HG03575 (cell line): ENCODE results near the gene TMEM208.

Source experiments
- ATAC-seq: cut with Tn5 transposase; IDR thresholded peaks from one replicate; pipeline ENCODE4 v1.9.1; 2021; ENCODE audit not compliant: unreplicated experiment, insufficient number of reproducible peaks, low FRiP score; ENCODE audit errors: extremely low read depth

The TMEM208 gene

DNA sequence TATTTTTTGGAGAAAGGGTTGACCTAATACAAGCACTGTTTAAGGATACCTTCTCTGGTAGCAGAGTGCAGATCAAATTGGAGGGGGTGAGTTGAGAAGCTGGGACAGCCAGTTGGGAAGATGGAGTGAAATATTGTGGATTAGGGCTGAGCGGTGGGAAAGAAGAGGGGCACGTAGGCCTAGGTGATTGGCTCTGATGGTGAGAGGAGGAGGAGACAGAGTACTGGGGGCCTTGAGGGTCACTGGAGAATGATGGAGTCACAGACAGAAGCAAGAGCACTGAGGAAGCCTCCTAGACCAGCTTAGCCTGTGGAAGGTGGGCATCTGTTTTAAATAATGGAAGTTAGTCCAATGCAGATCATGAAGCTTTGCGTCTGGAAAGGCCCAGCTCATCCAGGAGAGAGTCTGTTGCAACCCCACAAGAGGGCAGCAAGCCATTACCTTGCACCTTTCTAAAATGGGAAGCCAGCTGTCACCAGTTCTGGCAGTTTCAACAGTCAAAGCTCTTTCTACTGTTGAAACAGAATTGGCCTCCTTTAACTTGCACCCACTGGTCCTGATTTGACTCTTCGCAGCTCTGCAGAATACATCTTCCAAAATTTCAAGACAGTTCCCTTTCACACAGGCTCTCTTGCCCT is 33.6 kb downstream of the TMEM208 start:
- ATAC-seq = no peak

DNA sequence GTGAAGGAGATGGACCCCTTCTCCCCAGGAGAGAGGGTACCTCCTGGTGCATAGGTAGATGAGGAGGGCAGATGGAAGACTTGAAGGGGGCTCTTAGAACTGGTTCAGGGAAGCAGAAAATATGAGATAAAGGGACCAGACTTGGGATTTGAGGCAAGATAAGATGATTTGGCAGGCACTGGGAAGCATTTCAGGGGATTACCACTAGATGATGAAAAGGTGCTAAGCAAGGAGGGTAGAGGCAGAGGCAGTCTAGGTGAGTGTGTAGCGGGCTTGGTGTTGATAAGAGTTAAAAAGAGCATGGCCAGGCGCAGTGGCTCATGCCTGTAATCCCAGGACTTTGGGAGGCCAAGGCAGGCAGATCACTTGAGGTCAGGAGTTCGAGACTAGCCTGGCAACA is 36.3 kb downstream of the TMEM208 start:
- ATAC-seq = no peak

DNA sequence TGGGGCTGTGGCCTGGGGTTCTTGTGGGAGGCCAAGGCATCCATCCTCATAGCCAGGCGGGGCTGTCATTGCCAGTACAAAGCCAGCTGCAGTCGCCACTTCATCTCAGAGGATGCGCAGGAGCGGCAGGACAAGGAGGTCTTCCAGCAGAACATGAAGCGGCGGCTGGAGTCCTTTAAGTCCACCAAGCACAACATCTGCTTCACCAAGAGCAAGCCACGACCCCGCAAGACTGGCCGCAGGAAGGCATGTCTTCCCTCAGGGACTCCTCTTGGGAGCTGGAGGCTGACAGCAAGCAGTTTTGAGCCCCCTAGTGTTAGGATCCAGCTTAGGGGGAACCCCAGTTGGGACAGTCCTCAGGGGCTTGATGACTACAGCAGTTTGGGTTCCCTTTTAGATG is 37.3 kb downstream of the TMEM208 start:
- no peak for ATAC-seq

DNA sequence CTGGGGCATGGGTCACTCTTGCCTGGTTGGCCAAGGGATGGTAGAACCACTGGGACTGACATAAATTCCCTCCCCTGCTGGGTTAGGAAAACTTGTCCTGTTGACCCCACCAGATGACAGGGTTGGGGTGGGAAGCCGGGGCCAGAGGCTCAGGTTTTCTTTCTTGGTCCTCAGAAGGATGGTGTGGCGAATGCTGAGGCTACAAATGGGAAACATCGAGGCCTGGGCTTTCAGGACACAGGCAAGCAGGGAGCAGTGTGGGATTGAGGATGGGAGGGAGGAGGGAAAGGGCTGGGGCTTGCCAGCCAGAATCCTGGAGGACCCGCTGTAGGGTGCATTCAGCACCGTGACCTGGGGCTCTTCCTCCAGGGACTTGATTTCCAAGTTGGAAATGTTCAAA is 37.9 kb downstream of the TMEM208 start:
- no peak for ATAC-seq

DNA sequence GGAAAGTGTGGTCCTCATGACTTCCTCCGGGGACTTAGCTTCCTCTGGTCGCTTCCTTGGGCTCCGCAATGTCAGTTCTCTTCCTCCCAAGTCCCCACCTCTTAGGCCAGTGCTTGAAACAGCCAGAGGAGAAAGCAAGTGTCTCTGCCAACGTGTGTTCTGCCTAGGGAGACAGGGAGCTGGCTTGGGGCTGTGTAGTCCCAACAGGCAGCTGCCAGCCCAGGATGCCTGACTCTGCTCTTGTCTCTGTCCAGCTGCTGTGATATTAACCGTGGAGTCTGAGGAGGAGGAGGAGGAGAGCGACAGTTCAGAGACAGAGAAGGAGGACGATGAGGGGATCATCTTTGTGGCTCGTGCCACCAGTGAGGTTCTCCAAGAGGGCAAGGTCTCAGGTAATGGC is 38.9 kb downstream of the TMEM208 start:
- no peak for ATAC-seq

DNA sequence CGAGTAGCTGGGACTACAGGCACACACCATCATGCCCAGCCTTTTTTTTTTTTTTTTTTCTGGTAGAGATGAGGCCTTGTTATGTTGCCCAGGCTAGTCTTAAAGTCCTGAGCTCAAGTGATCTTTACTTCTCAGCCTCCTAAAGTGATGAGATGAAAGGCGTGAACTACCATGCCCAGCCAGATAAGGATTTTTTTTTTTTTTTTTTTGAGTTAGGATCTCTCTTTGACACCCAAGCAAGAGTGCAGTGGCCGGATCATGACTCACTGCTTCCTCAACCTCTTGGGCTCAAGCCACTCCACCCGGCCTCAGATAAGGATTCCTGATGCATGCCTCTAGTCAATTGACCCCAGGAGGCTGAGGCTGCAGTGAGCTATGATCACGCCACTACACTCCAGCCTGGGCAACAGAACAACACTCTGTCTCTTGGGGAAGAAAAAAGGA is 41.2 kb downstream of the TMEM208 start:
- ATAC-seq = no peak

DNA sequence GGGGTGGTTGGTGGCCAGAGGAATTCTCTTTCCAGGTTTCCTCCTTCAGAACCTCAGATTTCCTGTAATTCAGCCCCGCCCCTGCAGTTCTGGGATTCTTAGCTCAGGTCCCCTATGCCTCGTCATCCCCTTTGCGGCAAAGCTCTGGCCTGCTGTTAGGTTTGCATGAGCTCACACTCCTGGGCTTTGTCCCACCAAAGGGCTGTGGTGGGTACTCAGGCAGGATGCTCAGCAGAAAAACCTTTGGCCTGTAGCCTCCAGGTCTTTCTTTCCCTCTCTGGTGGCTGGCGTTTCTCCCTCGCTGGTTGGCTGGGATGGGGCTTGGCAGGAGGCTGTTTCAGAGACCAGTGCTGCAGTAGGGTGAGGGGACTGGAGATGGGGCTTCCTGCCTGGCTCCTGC is 42.8 kb downstream of the TMEM208 start:
- ATAC-seq = no peak

DNA sequence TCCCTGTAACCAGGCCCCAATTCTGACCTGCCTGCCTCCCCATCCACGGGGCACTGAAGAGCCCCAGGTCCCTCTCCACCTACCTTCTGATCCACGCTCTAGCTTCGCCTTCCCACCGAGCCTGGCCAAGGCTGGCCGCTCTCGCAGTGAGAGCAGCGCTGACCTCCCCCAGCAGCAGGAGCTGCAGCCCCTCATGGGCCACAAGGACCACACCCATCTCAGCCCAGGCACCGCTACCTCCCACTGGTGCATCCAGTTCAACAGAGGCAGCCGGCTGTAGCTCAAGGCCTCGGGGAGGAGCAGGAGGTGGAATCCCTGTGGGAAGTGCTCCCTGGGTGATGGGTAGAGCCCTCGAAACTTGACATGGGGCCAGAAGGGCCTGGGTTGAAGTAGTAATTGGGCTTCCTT is 44.0 kb downstream of the TMEM208 start:
- ATAC-seq = no peak

DNA sequence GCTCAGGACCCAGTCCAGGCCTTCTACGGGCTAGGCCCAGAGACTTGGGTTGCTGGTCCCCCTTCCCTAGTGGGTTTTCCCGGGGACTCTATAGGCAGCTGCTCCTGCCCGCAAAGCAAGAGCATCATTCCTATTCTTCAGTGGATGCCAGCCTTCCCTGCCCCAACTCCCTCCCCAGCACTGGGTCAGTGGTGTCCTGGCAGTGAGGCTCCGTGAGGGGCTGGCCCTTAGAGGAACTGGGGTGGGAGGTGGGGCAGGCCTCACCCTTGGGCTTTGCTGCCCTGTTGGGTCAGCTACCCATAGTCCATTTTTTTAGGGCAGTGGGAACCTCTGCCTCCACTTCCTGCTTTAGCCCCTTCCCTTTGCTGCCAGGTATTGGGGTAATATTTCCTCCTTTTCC is 44.5 kb downstream of the TMEM208 start:
- ATAC-seq = no peak

DNA sequence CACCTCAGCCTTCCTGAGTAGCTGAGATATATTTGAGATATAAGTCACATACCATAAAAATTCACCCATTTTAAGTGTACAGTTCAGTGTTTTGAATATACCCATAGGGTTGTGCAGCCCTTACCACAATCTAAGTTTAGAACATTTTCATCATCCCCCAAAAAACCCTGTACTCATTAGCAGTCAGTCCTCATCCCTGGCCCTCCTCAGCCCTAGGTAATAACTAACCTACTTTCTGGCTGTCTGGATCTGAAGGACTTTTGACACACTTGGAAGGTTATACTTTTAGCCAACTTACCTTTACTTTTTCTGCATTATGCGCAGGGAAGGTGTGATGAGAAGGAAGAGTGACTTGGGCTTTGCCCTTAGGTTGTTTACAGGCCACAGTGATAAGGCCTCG is 48.4 kb downstream of the TMEM208 start:
- ATAC-seq = no peak

DNA sequence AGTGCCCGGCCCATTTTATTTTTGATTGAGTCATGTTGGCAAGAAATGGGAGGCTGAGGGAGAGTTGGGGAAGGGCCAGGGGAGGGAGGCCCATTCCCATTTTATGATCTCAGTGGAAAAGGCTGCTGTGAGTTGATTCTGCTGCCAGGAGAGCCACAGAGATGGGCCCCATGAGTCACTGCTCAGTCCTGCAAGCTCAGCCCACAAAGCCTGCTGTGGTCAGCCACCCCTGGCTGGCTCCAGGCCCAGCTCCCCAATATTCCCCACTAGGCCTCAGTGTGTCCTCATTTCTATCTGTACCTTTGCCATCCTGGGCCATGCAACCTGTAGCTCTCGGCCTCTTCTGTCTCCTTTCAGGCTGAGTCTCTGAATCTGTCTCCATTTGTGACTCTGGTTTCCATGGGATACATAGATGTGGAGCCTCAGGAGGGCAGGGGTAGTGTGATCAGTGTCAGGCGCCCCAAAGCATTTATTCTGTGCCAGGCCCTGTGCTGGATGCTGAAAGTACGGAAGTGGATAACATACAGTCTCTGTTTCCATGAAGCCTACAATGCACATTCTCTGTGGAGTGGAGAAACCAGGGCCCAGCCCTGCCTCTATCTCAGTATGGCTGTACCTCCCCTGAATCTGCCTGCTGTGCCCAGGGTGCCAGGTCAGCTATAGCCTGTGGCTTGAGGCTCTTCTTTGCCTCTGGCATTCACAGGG is 50.5 kb downstream of the TMEM208 start:
- ATAC-seq = no peak

DNA sequence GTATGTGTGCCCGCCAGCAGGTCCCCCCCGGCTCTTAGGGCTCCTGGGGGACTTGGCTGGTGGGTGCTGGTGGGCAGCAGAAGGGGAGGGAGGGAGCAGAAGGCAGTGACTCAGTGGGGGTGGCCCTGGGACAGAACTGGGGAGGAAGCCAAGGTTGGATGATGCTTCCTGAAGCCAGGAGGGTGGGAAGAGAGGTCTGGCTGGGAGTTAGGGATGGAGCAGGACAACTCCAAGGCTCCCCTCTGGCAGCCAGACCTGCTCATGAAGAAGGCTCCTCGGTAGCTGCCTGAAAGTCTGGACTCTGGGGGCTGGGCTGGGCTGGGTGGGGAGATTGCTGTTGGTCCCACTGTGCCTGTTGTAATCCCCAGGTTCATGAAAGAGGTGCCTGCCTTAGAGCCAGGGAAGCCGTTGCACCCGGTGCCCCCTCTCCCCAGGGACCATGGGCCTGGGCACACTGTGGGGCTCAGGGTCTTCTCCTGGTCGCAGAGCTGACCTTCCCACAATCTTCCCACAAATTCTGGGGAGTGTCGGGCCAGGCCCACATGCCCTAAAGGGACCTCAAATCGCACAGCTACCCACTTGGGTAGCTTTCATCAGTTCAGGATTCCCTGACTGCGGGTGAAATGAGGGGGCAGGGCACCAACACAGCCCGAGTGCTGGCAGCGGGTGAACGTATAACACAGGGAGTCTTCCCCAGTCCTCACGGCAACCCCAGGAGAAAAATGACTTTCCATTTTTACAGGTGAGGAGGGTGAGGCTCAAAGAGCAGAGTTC is 51.3 kb downstream of the TMEM208 start:
- ATAC-seq = no peak
